ENCODE results near the gene GRXCR1. TPM values are rescaled to one million over a fixed set of nuclear protein-coding genes. Genes with fewer than 3 reads are reported as not detected.

The GRXCR1 gene
- total and polyA plus RNA-seq, 2 donors: 0.05 to 0.14 TPM

GRCh38 chr4:42955746-42956505 is 63.4 kb downstream of the GRXCR1 start:
- Histone ChIP-seq H3K36me3 (ENCODE audit: control insufficient read depth in 2 of 2, insufficient read depth in 2 of 2, low read length in 1 of 2) (no peaks in the 10 kb centered on the region), H3K27me3 (ENCODE audit: control insufficient read depth in 2 of 2, insufficient read depth in 1 of 2, low read length in 1 of 2) (no peaks in the 10 kb centered on the region), H3K27ac (ENCODE audit: low read depth in 1 of 2, low read length in 1 of 2) (no peak overlapping the region), H3K4me1 (ENCODE audit: control insufficient read depth in 2 of 2, insufficient read depth in 2 of 2, low read length in 2 of 2) (no peaks in the 10 kb centered on the region), H3K4me3 (ENCODE audit: low read length in 2 of 2) (no peak overlapping the region), H3K9me3 (ENCODE audit: control insufficient read depth in 2 of 2, insufficient read depth in 1 of 2, low read length in 1 of 2) (no peaks in the 10 kb centered on the region)
- 83% methylated on average over 5 of the region's 5 CpGs for WGBS
- no peak for DNase-seq (ENCODE audit: low read depth in 6 of 9, low spot score in 9 of 9)

- Histone ChIP-seq H3K36me3 (ENCODE audit: control insufficient read depth in 2 of 2, insufficient read depth in 2 of 2, low read length in 1 of 2) (no peaks in the 10 kb centered on the region), H3K4me3 (ENCODE audit: low read length in 2 of 2) (no peak overlapping the region), H3K27me3 (ENCODE audit: control insufficient read depth in 2 of 2, insufficient read depth in 1 of 2, low read length in 1 of 2) (no peaks in the 10 kb centered on the region), H3K9me3 (ENCODE audit: control insufficient read depth in 2 of 2, insufficient read depth in 1 of 2, low read length in 1 of 2) (no peaks in the 10 kb centered on the region), H3K27ac (ENCODE audit: low read depth in 1 of 2, low read length in 1 of 2) (no peak overlapping the region), H3K4me1 (ENCODE audit: control insufficient read depth in 2 of 2, insufficient read depth in 2 of 2, low read length in 2 of 2) (no peaks in the 10 kb centered on the region)
- DNase-seq (ENCODE audit: low read depth in 6 of 9, low spot score in 9 of 9): no peak
- 45% methylated on average over 2 of the region's 2 CpGs for WGBS
Measured at GRCh38 chr4:42965326-42965725, 72.8 kb downstream of the GRXCR1 start.

DNA sequence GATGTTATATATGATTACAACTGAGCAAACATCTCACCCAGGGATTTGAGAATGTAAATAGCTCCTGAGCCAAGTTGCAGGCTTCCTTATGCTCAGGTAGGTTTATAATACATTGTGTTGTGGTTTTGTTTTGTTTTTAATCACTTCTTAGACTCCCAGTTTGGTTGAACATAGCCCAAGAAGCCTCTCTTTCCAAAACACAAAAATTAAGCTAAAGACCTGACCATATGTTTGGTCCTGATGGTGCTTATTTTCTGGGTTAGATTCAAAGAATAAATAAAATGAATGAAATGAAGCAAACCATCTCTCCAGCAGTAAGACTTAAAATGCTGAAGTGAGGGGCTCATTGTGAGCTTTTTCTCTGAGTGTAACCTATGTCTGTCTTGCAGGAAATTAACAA is 93.5 kb downstream of the GRXCR1 start:
- DNase-seq (ENCODE audit: low read depth in 6 of 9, low spot score in 9 of 9): no peak
- H3K36me3 ChIP-seq (ENCODE audit: control insufficient read depth in 2 of 2, insufficient read depth in 2 of 2, low read length in 1 of 2): no peaks in the 10 kb centered on the region
- no peaks in the 10 kb centered on the region for H3K4me1 ChIP-seq (ENCODE audit: control insufficient read depth in 2 of 2, insufficient read depth in 2 of 2, low read length in 2 of 2)
- peaks cover 0 to 8% of the 10 kb centered on the region in 2 donors for H3K9me3 ChIP-seq (ENCODE audit: control insufficient read depth in 2 of 2, insufficient read depth in 1 of 2, low read length in 1 of 2)
- no peak overlapping the region for H3K27ac ChIP-seq (ENCODE audit: low read depth in 1 of 2, low read length in 1 of 2)
- H3K4me3 ChIP-seq (ENCODE audit: low read length in 2 of 2): no peak overlapping the region
- no peaks in the 10 kb centered on the region for H3K27me3 ChIP-seq (ENCODE audit: control insufficient read depth in 2 of 2, insufficient read depth in 1 of 2, low read length in 1 of 2)

DNA sequence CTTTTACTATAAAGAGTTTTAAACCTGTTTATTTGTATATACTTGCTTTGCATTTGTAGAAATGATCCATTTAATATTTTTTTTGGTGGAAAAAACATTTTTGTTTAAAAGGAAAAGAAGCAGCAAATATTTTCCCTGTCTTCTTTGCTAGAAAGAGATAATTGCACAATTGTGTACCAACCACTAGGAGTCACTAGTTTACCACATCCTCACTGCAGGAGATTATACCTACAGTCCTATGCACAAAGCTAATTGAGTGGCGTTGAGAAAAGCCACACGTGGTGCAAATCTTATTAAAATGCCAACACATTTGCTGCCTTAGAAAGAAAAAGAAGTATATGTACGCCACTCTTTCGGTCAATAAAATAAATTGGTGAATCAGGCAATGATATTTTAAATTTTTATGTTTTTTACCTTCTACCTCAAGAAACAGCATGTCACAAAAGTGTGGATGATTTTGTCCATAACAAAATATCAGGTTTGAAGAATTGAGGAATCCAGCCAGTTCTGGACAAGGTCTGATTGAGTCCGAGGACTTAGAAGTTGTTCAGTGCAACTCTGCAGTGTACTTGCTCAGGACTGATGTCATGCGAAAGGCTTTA is 102.9 kb downstream of the GRXCR1 start:
- no peaks in the 10 kb centered on the region for H3K36me3 ChIP-seq (ENCODE audit: control insufficient read depth in 2 of 2, insufficient read depth in 2 of 2, low read length in 1 of 2)
- no peak for DNase-seq (ENCODE audit: low read depth in 6 of 9, low spot score in 9 of 9)
- 47% methylated on average over 6 of the region's 6 CpGs for WGBS
- no peaks in the 10 kb centered on the region for H3K27me3 ChIP-seq (ENCODE audit: control insufficient read depth in 2 of 2, insufficient read depth in 1 of 2, low read length in 1 of 2)
- H3K4me1 ChIP-seq (ENCODE audit: control insufficient read depth in 2 of 2, insufficient read depth in 2 of 2, low read length in 2 of 2): no peaks in the 10 kb centered on the region
- H3K9me3 ChIP-seq (ENCODE audit: control insufficient read depth in 2 of 2, insufficient read depth in 1 of 2, low read length in 1 of 2): no peaks in the 10 kb centered on the region
- H3K27ac ChIP-seq (ENCODE audit: low read depth in 1 of 2, low read length in 1 of 2): no peak overlapping the region
- no peak overlapping the region for H3K4me3 ChIP-seq (ENCODE audit: low read length in 2 of 2)

DNA sequence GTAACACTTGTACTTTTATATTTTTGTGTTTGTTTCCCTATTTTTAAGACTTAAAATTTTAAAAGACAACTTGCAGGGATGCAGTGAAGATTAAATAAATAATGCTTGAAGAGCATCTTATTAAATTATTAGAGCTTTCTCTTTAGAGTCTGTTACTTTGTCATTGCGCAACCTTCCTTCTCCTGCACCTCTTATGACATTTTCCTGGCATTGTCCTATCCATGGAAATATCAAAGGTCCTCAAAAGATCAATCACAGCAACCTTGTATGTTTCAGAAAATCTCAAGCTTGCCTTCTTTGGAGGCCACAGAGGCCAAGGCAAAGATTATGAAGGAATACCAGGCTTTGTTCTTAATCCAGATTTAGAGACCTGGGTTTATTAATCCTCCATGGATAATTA is 116.3 kb downstream of the GRXCR1 start:
- no peak for DNase-seq (ENCODE audit: low read depth in 6 of 9, low spot score in 9 of 9)
- Histone ChIP-seq H3K9me3 (ENCODE audit: control insufficient read depth in 2 of 2, insufficient read depth in 1 of 2, low read length in 1 of 2) (peaks cover 0 to 7% of the 10 kb centered on the region in 2 donors), H3K4me1 (ENCODE audit: control insufficient read depth in 2 of 2, insufficient read depth in 2 of 2, low read length in 2 of 2) (no peaks in the 10 kb centered on the region), H3K27me3 (ENCODE audit: control insufficient read depth in 2 of 2, insufficient read depth in 1 of 2, low read length in 1 of 2) (no peaks in the 10 kb centered on the region), H3K4me3 (ENCODE audit: low read length in 2 of 2) (no peak overlapping the region), H3K36me3 (ENCODE audit: control insufficient read depth in 2 of 2, insufficient read depth in 2 of 2, low read length in 1 of 2) (no peaks in the 10 kb centered on the region), H3K27ac (ENCODE audit: low read depth in 1 of 2, low read length in 1 of 2) (no peak overlapping the region)
- WGBS: 96% methylated on average over 1 of the region's 1 CpG

DNA sequence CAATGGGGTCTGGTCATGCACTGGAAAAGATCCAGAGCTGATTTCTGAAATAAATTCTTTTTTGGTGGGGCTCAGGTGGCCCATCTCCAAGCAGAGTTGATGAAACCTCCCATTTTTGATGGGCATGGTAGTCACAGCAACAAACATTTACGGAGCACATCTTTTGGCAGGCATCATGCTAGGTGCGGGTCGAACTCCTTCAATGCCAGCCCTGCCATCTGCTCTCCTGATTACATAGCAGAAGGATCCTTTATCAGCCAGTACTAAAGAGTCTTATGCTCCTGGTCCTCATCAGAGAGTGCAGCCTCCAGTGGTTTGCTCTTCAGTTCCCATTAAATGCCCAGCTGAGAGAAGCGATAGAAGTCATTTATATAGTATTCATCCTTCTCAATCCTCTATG is 121.7 kb downstream of the GRXCR1 start:
- WGBS: 97% methylated on average over 4 of the region's 4 CpGs
- H3K9me3 ChIP-seq (ENCODE audit: control insufficient read depth in 2 of 2, insufficient read depth in 1 of 2, low read length in 1 of 2): no peaks in the 10 kb centered on the region

GRCh38 chr4:43041632-43042031 is 149.1 kb downstream of the GRXCR1 start:
- 32% methylated on average over 1 of the region's 1 CpG for WGBS
- H3K4me3 ChIP-seq (ENCODE audit: low read length in 2 of 2): no peak overlapping the region

More for the DNA sequence above, 121.7 kb downstream of the GRXCR1 start:
- H3K4me1 ChIP-seq (ENCODE audit: control insufficient read depth in 2 of 2, insufficient read depth in 2 of 2, low read length in 2 of 2): no peaks in the 10 kb centered on the region
- no peak for DNase-seq (ENCODE audit: low read depth in 6 of 9, low spot score in 9 of 9)
- H3K4me3 ChIP-seq (ENCODE audit: low read length in 2 of 2): no peak overlapping the region
- H3K36me3 ChIP-seq (ENCODE audit: control insufficient read depth in 2 of 2, insufficient read depth in 2 of 2, low read length in 1 of 2): no peaks in the 10 kb centered on the region
- no peak overlapping the region for H3K27ac ChIP-seq (ENCODE audit: low read depth in 1 of 2, low read length in 1 of 2)
- no peaks in the 10 kb centered on the region for H3K27me3 ChIP-seq (ENCODE audit: control insufficient read depth in 2 of 2, insufficient read depth in 1 of 2, low read length in 1 of 2)

DNA sequence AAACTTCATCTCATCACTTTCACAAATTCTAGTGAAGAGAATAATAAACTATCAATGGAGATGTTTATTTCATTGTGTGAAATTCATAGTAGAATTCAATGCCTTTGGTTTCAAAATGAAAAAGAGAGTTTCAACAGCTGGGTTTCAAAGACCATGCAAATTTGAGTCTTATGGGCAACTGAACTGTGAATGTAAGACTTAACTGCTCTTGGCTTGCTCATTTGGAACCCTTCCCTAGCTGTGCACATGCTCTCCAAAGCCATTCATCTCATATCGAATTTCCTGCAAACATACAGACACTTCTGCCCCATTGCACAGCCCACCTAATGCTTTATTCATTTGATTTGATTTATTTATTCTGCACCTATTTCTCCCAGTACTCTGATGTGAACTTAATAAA is 154.5 kb downstream of the GRXCR1 start:
- Histone ChIP-seq H3K9me3 (ENCODE audit: control insufficient read depth in 2 of 2, insufficient read depth in 1 of 2, low read length in 1 of 2) (no peaks in the 10 kb centered on the region), H3K4me1 (ENCODE audit: control insufficient read depth in 2 of 2, insufficient read depth in 2 of 2, low read length in 2 of 2) (no peaks in the 10 kb centered on the region), H3K4me3 (ENCODE audit: low read length in 2 of 2) (no peak overlapping the region), H3K36me3 (ENCODE audit: control insufficient read depth in 2 of 2, insufficient read depth in 2 of 2, low read length in 1 of 2) (no peaks in the 10 kb centered on the region), H3K27ac (ENCODE audit: low read depth in 1 of 2, low read length in 1 of 2) (no peak overlapping the region), H3K27me3 (ENCODE audit: control insufficient read depth in 2 of 2, insufficient read depth in 1 of 2, low read length in 1 of 2) (no peaks in the 10 kb centered on the region)
- WGBS: 90% methylated on average over 1 of the region's 1 CpG
- DNase-seq (ENCODE audit: low read depth in 6 of 9, low spot score in 9 of 9): no peak

More at GRCh38 chr4:43041632-43042031, 149.1 kb downstream of the GRXCR1 start:
- Histone ChIP-seq H3K9me3 (ENCODE audit: control insufficient read depth in 2 of 2, insufficient read depth in 1 of 2, low read length in 1 of 2) (no peaks in the 10 kb centered on the region), H3K27ac (ENCODE audit: low read depth in 1 of 2, low read length in 1 of 2) (no peak overlapping the region), H3K4me1 (ENCODE audit: control insufficient read depth in 2 of 2, insufficient read depth in 2 of 2, low read length in 2 of 2) (no peaks in the 10 kb centered on the region), H3K36me3 (ENCODE audit: control insufficient read depth in 2 of 2, insufficient read depth in 2 of 2, low read length in 1 of 2) (no peaks in the 10 kb centered on the region), H3K27me3 (ENCODE audit: control insufficient read depth in 2 of 2, insufficient read depth in 1 of 2, low read length in 1 of 2) (no peaks in the 10 kb centered on the region)
- no peak for DNase-seq (ENCODE audit: low read depth in 6 of 9, low spot score in 9 of 9)

DNA sequence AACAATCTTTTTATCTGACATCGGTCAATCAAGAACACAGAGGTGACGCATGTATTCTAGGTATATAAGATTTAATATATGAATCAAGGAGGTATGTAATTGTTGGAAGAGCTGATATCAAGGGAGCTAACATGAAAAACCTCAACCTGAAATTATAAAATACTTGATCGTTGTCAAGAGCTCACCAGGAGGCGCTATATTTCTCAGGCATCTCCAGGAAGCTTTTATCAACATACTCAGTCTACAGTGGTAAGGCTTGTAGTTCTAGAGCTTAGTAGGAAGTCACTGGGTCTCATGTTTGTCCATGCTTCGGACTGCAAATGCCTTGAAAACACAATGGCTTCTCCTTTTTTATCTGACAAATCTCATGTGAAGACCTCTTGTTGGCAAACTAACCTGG is 156.1 kb downstream of the GRXCR1 start:
- WGBS: 80% methylated on average over 5 of the region's 5 CpGs
- no peak for DNase-seq (ENCODE audit: low read depth in 6 of 9, low spot score in 9 of 9)
- Histone ChIP-seq H3K27ac (ENCODE audit: low read depth in 1 of 2, low read length in 1 of 2) (no peak overlapping the region), H3K9me3 (ENCODE audit: control insufficient read depth in 2 of 2, insufficient read depth in 1 of 2, low read length in 1 of 2) (no peaks in the 10 kb centered on the region), H3K4me1 (ENCODE audit: control insufficient read depth in 2 of 2, insufficient read depth in 2 of 2, low read length in 2 of 2) (no peaks in the 10 kb centered on the region), H3K4me3 (ENCODE audit: low read length in 2 of 2) (no peak overlapping the region), H3K36me3 (ENCODE audit: control insufficient read depth in 2 of 2, insufficient read depth in 2 of 2, low read length in 1 of 2) (no peaks in the 10 kb centered on the region), H3K27me3 (ENCODE audit: control insufficient read depth in 2 of 2, insufficient read depth in 1 of 2, low read length in 1 of 2) (no peaks in the 10 kb centered on the region)

All from thymus (tissue), 11 donors.